HCT116 (cell line): ENCODE results near the gene PADI4. TPM values are rescaled to one million over a fixed set of nuclear protein-coding genes. Genes with fewer than 3 reads are reported as not detected.

ENCODE experiments used
- ATAC-seq: fragments of 200-7000 bp; cut with Tn5 transposase; 2 replicates; pipeline ENCODE4 v1.9.1; 2020; ENCODE audit warnings: mild to moderate bottlenecking, moderate library complexity
- BruUV-seq: library from RNA; stranded (reverse); fragments of 400-500 nt; replicated peaks from 2 replicates; lab custom pipeline; 2021; lab: Mats Ljungman, UMichigan
- CTCF ChIA-PET: fragments of 300-600 bp; sonication (Branson Sonifier 250); formaldehyde crosslinking; loops from one replicate; lab custom pipeline; 2021; ENCODE audit warnings: antibody characterized with exemption; lab: Charles Lee
- POLR2A ChIA-PET: fragments of 300-600, 350-600 bp; sonication (Branson Sonifier 250); formaldehyde crosslinking; loops from one replicate; lab custom pipeline; 2021; ENCODE audit warnings: antibody characterized with exemption; lab: Charles Lee
- RAD21 ChIA-PET, 2 experiments: fragments of 300-600 bp; sonication (Branson Sonifier 250); formaldehyde crosslinking; loops; one replicate each; lab custom pipeline; 2023; ENCODE audit warnings: low total read pairs in 2 of 2; ENCODE audit not compliant: uncharacterized antibody in 2 of 2, unreplicated experiment in 2 of 2, low non-redundant PET in 1 of 2; lab: Charles Lee
- DNase-seq: peaks from one replicate; pipeline ENCODE4 v3.0.0-alpha.2; 2010; ENCODE audit warnings: low read depth, low spot score
- H2AFZ ChIP-seq: fragments of 200-600 bp; shearing (Covaris generic), sonication (generic); 2 replicates; pipeline ENCODE4 v1.6.1; 2017; ENCODE audit warnings: low read depth, mixed run types, mixed read lengths, antibody characterized with exemption, low read length; ENCODE audit not compliant: poor library complexity, severe bottlenecking
- H3K27ac ChIP-seq: 2 replicates; pipeline ENCODE4 v1.5.1; 2012; ENCODE audit warnings: low read depth, low read length
- H3K27me3 ChIP-seq: fragments of 200-600 bp; sonication (generic); 2 replicates; pipeline ENCODE4 v1.6.1; 2016; ENCODE audit warnings: mixed run types, low read length, mixed read lengths; ENCODE audit not compliant: insufficient read depth
- H3K36me3 ChIP-seq, 2 experiments: fragments of 200-500 bp in 1 of 2; fragments of 200-600 bp in 1 of 2; sonication (Bioruptor generic) in 1 of 2; sonication (generic) in 1 of 2; 2 replicates each; pipeline versions ENCODE4 v1.5.1 to v1.6.1; 2014 to 2016; ENCODE audit warnings: low read length in 2 of 2, inconsistent platforms in 1 of 2, mixed read lengths in 1 of 2, mixed run types in 1 of 2; ENCODE audit not compliant: insufficient read depth in 2 of 2, control insufficient read depth in 1 of 2
- H3K4me1 ChIP-seq, 2 experiments: fragments of 200-600 bp in 1 of 2; sonication (generic) in 1 of 2; 2 replicates each; pipeline versions ENCODE4 v1.5.1 to v1.6.1; 2012 to 2017; ENCODE audit warnings: low read length in 2 of 2, inconsistent platforms in 1 of 2, mild to moderate bottlenecking in 1 of 2, mixed read lengths in 1 of 2, mixed run types in 1 of 2, moderate library complexity in 1 of 2; ENCODE audit not compliant: insufficient read depth in 2 of 2, control insufficient read depth in 1 of 2
- H3K4me2 ChIP-seq: fragments of 200-600 bp; sonication (generic); 2 replicates; pipeline ENCODE4 v1.6.1; 2017; ENCODE audit warnings: mixed run types, low read length, mixed read lengths
- H3K4me3 ChIP-seq, 2 experiments: fragments of 200-600 bp in 1 of 2; sonication (generic) in 1 of 2; replicated peaks in 1 of 2; 2 replicates each; pipeline ENCODE4 v1.5.1; 2011 to 2016; ENCODE audit warnings: low read length in 2 of 2, control low read depth in 1 of 2, low read depth in 1 of 2, mild to moderate bottlenecking in 1 of 2, mixed read lengths in 1 of 2, mixed run types in 1 of 2
- H3K79me2 ChIP-seq: fragments of 200-600 bp; sonication (generic); 2 replicates; pipeline ENCODE4 v1.6.1; 2017; ENCODE audit warnings: mild to moderate bottlenecking, mixed run types, low read length, moderate library complexity, mixed read lengths; ENCODE audit not compliant: insufficient read depth
- H3K9ac ChIP-seq: fragments of 200-600 bp; sonication (generic); 2 replicates; pipeline ENCODE4 v1.6.1; 2016; ENCODE audit warnings: low read length, mixed read lengths
- H3K9me2 ChIP-seq: fragments of 200-600 bp; sonication (generic), shearing (Covaris generic); 2 replicates; pipeline ENCODE4 v1.6.1; 2017; ENCODE audit warnings: mixed run types, mild to moderate bottlenecking, moderate library complexity; ENCODE audit not compliant: insufficient read depth
- H3K9me3 ChIP-seq, 2 experiments: fragments of 200-500 bp in 1 of 2; fragments of 200-600 bp in 1 of 2; sonication (Bioruptor generic) in 1 of 2; sonication (generic) in 1 of 2; 2 replicates each; pipeline ENCODE4 v1.6.1; 2014 to 2017; ENCODE audit warnings: low read length in 2 of 2, mixed read lengths in 2 of 2, inconsistent platforms in 1 of 2, low read depth in 1 of 2, mild to moderate bottlenecking in 1 of 2, mixed run types in 1 of 2, moderate library complexity in 1 of 2; ENCODE audit not compliant: control insufficient read depth in 1 of 2, insufficient read depth in 1 of 2
- H4K20me1 ChIP-seq: fragments of 200-600 bp; sonication (generic), shearing (Covaris generic); 2 replicates; pipeline ENCODE4 v1.6.1; 2017; ENCODE audit warnings: mixed run types, mild to moderate bottlenecking, moderate library complexity; ENCODE audit not compliant: insufficient read depth
- CBX3 ChIP-seq: IDR thresholded peaks from 2 replicates; pipeline ENCODE4 v1.6.1; 2012; ENCODE audit warnings: low read depth
- CEBPB ChIP-seq: IDR thresholded peaks from 2 replicates; pipeline ENCODE4 v1.6.1; 2012; ENCODE audit warnings: low read depth
- EGR1 ChIP-seq: IDR thresholded peaks from 2 replicates; pipeline ENCODE4 v1.6.1; 2012; ENCODE audit warnings: low read depth
- ELF1 ChIP-seq: IDR thresholded peaks from 2 replicates; pipeline ENCODE4 v1.6.1; 2012; ENCODE audit warnings: low read depth, borderline replicate concordance
- EZH2 ChIP-seq: fragments of 200-600 bp; sonication (generic); IDR thresholded peaks from 2 replicates; pipeline ENCODE4 v1.6.1; 2017; ENCODE audit warnings: antibody characterized with exemption, mixed run types
- EZH2phosphoT487 ChIP-seq: fragments of 200-600 bp; IDR thresholded peaks from 2 replicates; pipeline ENCODE4 v1.6.1; 2018; ENCODE audit warnings: antibody characterized with exemption, borderline replicate concordance
- FOSL1 ChIP-seq: IDR thresholded peaks from 2 replicates; pipeline ENCODE4 v1.6.1; 2012; ENCODE audit warnings: low read depth
- JUND ChIP-seq: IDR thresholded peaks from 2 replicates; pipeline ENCODE4 v1.6.1; 2012
- POLR2A ChIP-seq: IDR thresholded peaks from 2 replicates; pipeline ENCODE4 v1.7.0; 2011; ENCODE audit warnings: borderline replicate concordance; ENCODE audit not compliant: insufficient read depth, insufficient read length; ENCODE audit errors: extremely low read depth
- POLR2AphosphoS5 ChIP-seq: IDR thresholded peaks from 2 replicates; pipeline ENCODE4 v1.6.1; 2011; ENCODE audit warnings: mild to moderate bottlenecking, low read depth, low read length, moderate library complexity
- SIN3A ChIP-seq: IDR thresholded peaks from 2 replicates; pipeline ENCODE4 v1.6.1; 2012; ENCODE audit warnings: low read depth
- SP1 ChIP-seq: IDR thresholded peaks from 2 replicates; pipeline ENCODE4 v1.6.1; 2012; ENCODE audit warnings: low read depth
- SRF ChIP-seq: IDR thresholded peaks from 2 replicates; pipeline ENCODE4 v1.6.1; 2012; ENCODE audit warnings: low read depth
- TCF7L2 ChIP-seq: IDR thresholded peaks from 2 replicates; pipeline ENCODE4 v1.7.0; 2011; ENCODE audit warnings: borderline replicate concordance, inconsistent platforms; ENCODE audit not compliant: insufficient read depth, insufficient read length; ENCODE audit errors: extremely low read depth
- YY1 ChIP-seq: IDR thresholded peaks from 2 replicates; pipeline ENCODE4 v1.6.1; 2011; ENCODE audit warnings: low read length, low read depth, moderate library complexity, mild to moderate bottlenecking; ENCODE audit not compliant: insufficient replicate concordance; ENCODE audit errors: extremely low read depth
- ZFX ChIP-seq: fragments of 450-650 bp; IDR thresholded peaks from 2 replicates; pipeline ENCODE4 v1.6.1; 2017
- intact Hi-C: fragments of 100-400 bp; cut with micrococcal nuclease; formaldehyde crosslinking; loops from 2 replicates; pipeline ENCODE4 v1.10.0; 2022
- total RNA-seq: library from RNA; stranded (reverse); gene quantifications from one replicate; pipeline ENCODE4 v1.2.1, GENCODE V29; 2021; ENCODE audit not compliant: unreplicated experiment
- TF ChIP-seq, protein P1 (sequence below): IDR thresholded peaks from 2 replicates; pipeline ENCODE4 v1.6.1; 2012; ENCODE audit warnings: low read depth
- TF ChIP-seq, protein P2 (sequence below): IDR thresholded peaks from 2 replicates; pipeline ENCODE4 v1.6.1; 2012
- TF ChIP-seq, protein P3 (sequence below), 3 experiments: fragments of 200-600 bp in 1 of 3; sonication (generic) in 1 of 3; IDR thresholded peaks in 2 of 3; conservative IDR thresholded peaks in 1 of 3; 2 replicates each; pipeline ENCODE4 v1.5.1; 2012 to 2017; ENCODE audit warnings: low read depth in 2 of 3, low read length in 2 of 3, antibody characterized with exemption in 1 of 3, borderline replicate concordance in 1 of 3, control low read depth in 1 of 3, mild to moderate bottlenecking in 1 of 3, mixed read lengths in 1 of 3, mixed run types in 1 of 3, moderate library complexity in 1 of 3; ENCODE audit not compliant: insufficient read depth in 1 of 3
- TF ChIP-seq, protein P4 (sequence below): IDR thresholded peaks from 2 replicates; pipeline ENCODE4 v1.6.1; 2012

PADI4 gene
- total RNA-seq, 1 experiment from 2014 or later = 0.44 TPM

DNA sequence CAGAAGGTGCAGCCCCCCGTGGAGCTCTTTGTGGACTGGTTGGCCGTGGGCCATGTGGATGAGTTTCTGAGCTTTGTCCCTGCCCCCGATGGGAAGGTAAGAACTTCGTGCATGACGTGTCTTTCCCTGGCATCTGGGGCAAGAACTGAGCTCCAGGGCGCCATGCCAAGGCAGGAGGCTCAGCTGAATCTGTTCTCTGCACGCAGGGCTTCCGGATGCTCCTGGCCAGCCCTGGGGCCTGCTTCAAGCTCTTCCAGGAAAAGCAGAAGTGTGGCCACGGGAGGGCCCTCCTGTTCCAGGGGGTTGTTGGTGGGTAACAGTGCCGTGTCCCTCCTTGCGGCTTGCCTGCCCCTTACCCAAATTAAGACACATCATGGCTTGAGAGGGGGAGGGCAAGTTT is 31.4 kb upstream of the PADI4 start:
- CTCF ChIA-PET = interaction anchor here (1.5 kb wide), 1 partner anchor 149 kb away, joined by 4 read pairs; no protein-coding TSS in a partner anchor
- BruUV-seq = no TSS peak

More for the DNA sequence above, 31.4 kb upstream of the PADI4 start:
- ChIA-PET RAD21 (no interaction called here), POLR2A (no interaction called here)
- H3K9me3 ChIP-seq = no peaks in the 10 kb centered on the region
- H3K27ac ChIP-seq = no peak overlapping the region
- H3K36me3 ChIP-seq = no peaks in the 10 kb centered on the region
- no peak overlapping the region for H3K4me3 ChIP-seq
- no peak overlapping the region for H3K4me2 ChIP-seq
- intact Hi-C loops = no loop called here
- peaks cover 3% of the 10 kb centered on the region; the same call in 1 of the 2 replicates for H3K27me3 ChIP-seq
- H3K79me2 ChIP-seq = no peaks in the 10 kb centered on the region
- no peak overlapping the region for H2AFZ ChIP-seq
- no peaks in the 10 kb centered on the region for H4K20me1 ChIP-seq
- H3K9me2 ChIP-seq = no peaks in the 10 kb centered on the region
- DNase-seq = no peak
- peaks cover 0 to 12% of the 10 kb centered on the region in 2 experiments; a peak in 2 of 4 replicates for H3K4me1 ChIP-seq
- TF ChIP-seq CBX3 (no peak), POLR2A (no peak), SP1 (no peak), EZH2phosphoT487 (no peak), TCF7L2 (no peak), YY1 (no peak), CEBPB (no peak), EGR1 (no peak), FOSL1 (no peak), SRF (no peak), JUND (no peak), POLR2AphosphoS5 (no peak), ZFX (no peak), EZH2 (no peak), SIN3A (no peak), ELF1 (no peak)
- TF ChIP-seq, protein P1, sequence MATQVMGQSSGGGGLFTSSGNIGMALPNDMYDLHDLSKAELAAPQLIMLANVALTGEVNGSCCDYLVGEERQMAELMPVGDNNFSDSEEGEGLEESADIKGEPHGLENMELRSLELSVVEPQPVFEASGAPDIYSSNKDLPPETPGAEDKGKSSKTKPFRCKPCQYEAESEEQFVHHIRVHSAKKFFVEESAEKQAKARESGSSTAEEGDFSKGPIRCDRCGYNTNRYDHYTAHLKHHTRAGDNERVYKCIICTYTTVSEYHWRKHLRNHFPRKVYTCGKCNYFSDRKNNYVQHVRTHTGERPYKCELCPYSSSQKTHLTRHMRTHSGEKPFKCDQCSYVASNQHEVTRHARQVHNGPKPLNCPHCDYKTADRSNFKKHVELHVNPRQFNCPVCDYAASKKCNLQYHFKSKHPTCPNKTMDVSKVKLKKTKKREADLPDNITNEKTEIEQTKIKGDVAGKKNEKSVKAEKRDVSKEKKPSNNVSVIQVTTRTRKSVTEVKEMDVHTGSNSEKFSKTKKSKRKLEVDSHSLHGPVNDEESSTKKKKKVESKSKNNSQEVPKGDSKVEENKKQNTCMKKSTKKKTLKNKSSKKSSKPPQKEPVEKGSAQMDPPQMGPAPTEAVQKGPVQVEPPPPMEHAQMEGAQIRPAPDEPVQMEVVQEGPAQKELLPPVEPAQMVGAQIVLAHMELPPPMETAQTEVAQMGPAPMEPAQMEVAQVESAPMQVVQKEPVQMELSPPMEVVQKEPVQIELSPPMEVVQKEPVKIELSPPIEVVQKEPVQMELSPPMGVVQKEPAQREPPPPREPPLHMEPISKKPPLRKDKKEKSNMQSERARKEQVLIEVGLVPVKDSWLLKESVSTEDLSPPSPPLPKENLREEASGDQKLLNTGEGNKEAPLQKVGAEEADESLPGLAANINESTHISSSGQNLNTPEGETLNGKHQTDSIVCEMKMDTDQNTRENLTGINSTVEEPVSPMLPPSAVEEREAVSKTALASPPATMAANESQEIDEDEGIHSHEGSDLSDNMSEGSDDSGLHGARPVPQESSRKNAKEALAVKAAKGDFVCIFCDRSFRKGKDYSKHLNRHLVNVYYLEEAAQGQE = no peak
- TF ChIP-seq, protein P2, sequence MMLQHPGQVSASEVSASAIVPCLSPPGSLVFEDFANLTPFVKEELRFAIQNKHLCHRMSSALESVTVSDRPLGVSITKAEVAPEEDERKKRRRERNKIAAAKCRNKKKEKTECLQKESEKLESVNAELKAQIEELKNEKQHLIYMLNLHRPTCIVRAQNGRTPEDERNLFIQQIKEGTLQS = no peak
- TF ChIP-seq, protein P3, sequence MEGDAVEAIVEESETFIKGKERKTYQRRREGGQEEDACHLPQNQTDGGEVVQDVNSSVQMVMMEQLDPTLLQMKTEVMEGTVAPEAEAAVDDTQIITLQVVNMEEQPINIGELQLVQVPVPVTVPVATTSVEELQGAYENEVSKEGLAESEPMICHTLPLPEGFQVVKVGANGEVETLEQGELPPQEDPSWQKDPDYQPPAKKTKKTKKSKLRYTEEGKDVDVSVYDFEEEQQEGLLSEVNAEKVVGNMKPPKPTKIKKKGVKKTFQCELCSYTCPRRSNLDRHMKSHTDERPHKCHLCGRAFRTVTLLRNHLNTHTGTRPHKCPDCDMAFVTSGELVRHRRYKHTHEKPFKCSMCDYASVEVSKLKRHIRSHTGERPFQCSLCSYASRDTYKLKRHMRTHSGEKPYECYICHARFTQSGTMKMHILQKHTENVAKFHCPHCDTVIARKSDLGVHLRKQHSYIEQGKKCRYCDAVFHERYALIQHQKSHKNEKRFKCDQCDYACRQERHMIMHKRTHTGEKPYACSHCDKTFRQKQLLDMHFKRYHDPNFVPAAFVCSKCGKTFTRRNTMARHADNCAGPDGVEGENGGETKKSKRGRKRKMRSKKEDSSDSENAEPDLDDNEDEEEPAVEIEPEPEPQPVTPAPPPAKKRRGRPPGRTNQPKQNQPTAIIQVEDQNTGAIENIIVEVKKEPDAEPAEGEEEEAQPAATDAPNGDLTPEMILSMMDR (IDR thresholded peaks at IDR 0.05 in 2 of 3, conservative IDR thresholded peaks at IDR 0.05 in 1 of 3; ENCODE audit: borderline replicate concordance in 1 of 3, insufficient read depth in 1 of 3, low read depth in 2 of 3, low read length in 2 of 3) = no peak
- TF ChIP-seq, protein P4, sequence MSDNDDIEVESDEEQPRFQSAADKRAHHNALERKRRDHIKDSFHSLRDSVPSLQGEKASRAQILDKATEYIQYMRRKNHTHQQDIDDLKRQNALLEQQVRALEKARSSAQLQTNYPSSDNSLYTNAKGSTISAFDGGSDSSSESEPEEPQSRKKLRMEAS = no peak
- no peak overlapping the region for H3K9ac ChIP-seq
- ATAC-seq = no peak
